Loucy (cell line): Measurements from ENCODE around the gene FMNL2.

ENCODE experiments used
- H2AFZ ChIP-seq: fragments of 200-600 bp; sonication (generic); 2 replicates; pipeline ENCODE4 v1.6.0; 2016; ENCODE audit warnings: antibody characterized with exemption, mild to moderate bottlenecking, low read length, moderate library complexity
- H3F3A ChIP-seq: fragments of 200-600 bp; 2 replicates; pipeline ENCODE4 v1.6.0; 2016; ENCODE audit warnings: antibody characterized with exemption, low read depth, mild to moderate bottlenecking
- H3K27me3 ChIP-seq: fragments of 200-600 bp; sonication (generic); 2 replicates; pipeline ENCODE4 v1.6.1; 2014; ENCODE audit warnings: low read length, mild to moderate bottlenecking; ENCODE audit not compliant: insufficient read depth, poor library complexity, severe bottlenecking
- H3K36me3 ChIP-seq: fragments of 200-600 bp; sonication (generic); 2 replicates; pipeline ENCODE4 v1.6.1; 2016; ENCODE audit warnings: low read length; ENCODE audit not compliant: insufficient read depth
- H3K4me1 ChIP-seq: fragments of 200-600 bp; sonication (generic); 2 replicates; pipeline ENCODE4 v1.5.1; 2014; ENCODE audit warnings: low read length, mild to moderate bottlenecking; ENCODE audit not compliant: insufficient read depth, poor library complexity, severe bottlenecking
- H3K4me2 ChIP-seq: fragments of 200-600 bp; sonication (generic); 2 replicates; pipeline ENCODE4 v1.6.0; 2014; ENCODE audit warnings: antibody characterized with exemption, low read length, low read depth, mild to moderate bottlenecking; ENCODE audit not compliant: poor library complexity, severe bottlenecking
- H3K4me3 ChIP-seq: fragments of 200-600 bp; sonication (generic); 2 replicates; pipeline ENCODE4 v1.5.1; 2014; ENCODE audit warnings: low read length, mild to moderate bottlenecking, mixed read lengths; ENCODE audit not compliant: poor library complexity, severe bottlenecking
- H3K79me2 ChIP-seq: fragments of 200-600 bp; sonication (generic); 2 replicates; pipeline ENCODE4 v1.6.1; 2014; ENCODE audit warnings: low read length; ENCODE audit not compliant: insufficient read depth
- H3K9ac ChIP-seq: fragments of 200-600 bp; sonication (generic); 2 replicates; pipeline ENCODE4 v1.6.0; 2014; ENCODE audit warnings: mild to moderate bottlenecking, low read depth, low read length, moderate library complexity; ENCODE audit not compliant: poor library complexity, severe bottlenecking
- H3K9me2 ChIP-seq: fragments of 200-600 bp; sonication (generic); replicated peaks from 2 replicates; pipeline ENCODE4 v1.6.1; 2016; ENCODE audit warnings: low read depth, low read length, mixed read lengths
- H3K9me3 ChIP-seq: fragments of 200-600 bp; sonication (generic); 2 replicates; pipeline ENCODE4 v1.6.1; 2014; ENCODE audit warnings: mild to moderate bottlenecking, antibody characterized with exemption, low read length, low read depth; ENCODE audit not compliant: insufficient read depth
- H4K20me1 ChIP-seq: fragments of 200-600 bp; sonication (generic); 2 replicates; pipeline ENCODE4 v1.6.0; 2014; ENCODE audit warnings: antibody characterized with exemption, low read length, mild to moderate bottlenecking; ENCODE audit not compliant: insufficient read depth, poor library complexity, severe bottlenecking
- CTCF ChIP-seq: fragments of 200-600 bp; sonication (generic); conservative IDR thresholded peaks from 2 replicates; pipeline ENCODE4 v1.5.1; 2014; ENCODE audit warnings: mild to moderate bottlenecking, antibody characterized with exemption, low read length
- EZH2phosphoT487 ChIP-seq: fragments of 200-600 bp; IDR thresholded peaks from 2 replicates; pipeline ENCODE4 v1.6.1; 2018; ENCODE audit warnings: antibody characterized with exemption, mild to moderate bottlenecking, moderate library complexity, borderline replicate concordance

Gene FMNL2

DNA sequence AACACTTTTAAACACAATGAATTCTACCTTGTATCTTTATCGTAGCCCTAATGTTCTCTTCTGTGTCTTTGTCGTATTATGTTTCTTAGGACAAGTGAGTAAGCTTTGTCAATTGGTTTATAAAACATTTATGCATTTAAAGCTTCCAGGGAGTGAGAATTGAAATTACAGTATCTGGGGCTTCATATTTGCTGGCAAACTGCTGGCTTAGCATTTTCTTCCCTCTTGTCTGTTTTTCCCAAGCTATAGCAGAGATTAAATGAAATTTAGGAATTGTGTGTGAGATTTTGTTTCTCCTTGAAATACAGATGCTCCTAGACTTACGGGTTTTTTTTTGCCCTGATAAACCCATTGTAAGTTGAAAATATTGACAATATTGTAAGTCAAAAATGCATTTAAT, 73.3 kb downstream of the FMNL2 start:
- no peaks in the 10 kb centered on the region for H3K9me3 ChIP-seq
- H3K4me2 ChIP-seq, result no peak overlapping the region
- no peak overlapping the region for H3K9ac ChIP-seq
- no peaks in the 10 kb centered on the region for H3K36me3 ChIP-seq
- TF ChIP-seq CTCF, result no peak
- TF ChIP-seq EZH2phosphoT487, result no peak
- H3K27me3 ChIP-seq, result no peaks in the 10 kb centered on the region
- no peaks in the 10 kb centered on the region for H3K79me2 ChIP-seq
- H4K20me1 ChIP-seq, result no peaks in the 10 kb centered on the region
- H3K4me3 ChIP-seq, result no peak overlapping the region
- no peak overlapping the region for H2AFZ ChIP-seq
- H3F3A ChIP-seq, result no peaks in the 10 kb centered on the region
- H3K9me2 ChIP-seq, result no peaks in the 10 kb centered on the region
- H3K4me1 ChIP-seq, result no peaks in the 10 kb centered on the region

GRCh38 chr2:152409386-152410164, 74.6 kb downstream of the FMNL2 start:
- Histone ChIP-seq H4K20me1 (no peaks in the 10 kb centered on the region), H3K9me2 (no peaks in the 10 kb centered on the region), H3F3A (no peaks in the 10 kb centered on the region), H3K79me2 (no peaks in the 10 kb centered on the region), H3K9me3 (no peaks in the 10 kb centered on the region), H3K36me3 (no peaks in the 10 kb centered on the region), H3K4me3 (no peak overlapping the region), H3K4me1 (no peaks in the 10 kb centered on the region), H3K9ac (no peak overlapping the region), H3K4me2 (no peak overlapping the region), H2AFZ (no peak overlapping the region), H3K27me3 (no peaks in the 10 kb centered on the region)
- TF ChIP-seq CTCF (no peak), EZH2phosphoT487 (no peak)

- no peaks in the 10 kb centered on the region for H3K36me3 ChIP-seq
- H3K9me3 ChIP-seq, result no peaks in the 10 kb centered on the region
- H3K9me2 ChIP-seq, result no peaks in the 10 kb centered on the region
- H3K79me2 ChIP-seq, result no peaks in the 10 kb centered on the region
- no peak overlapping the region for H2AFZ ChIP-seq
- H3K4me2 ChIP-seq, result no peak overlapping the region
- H3K4me3 ChIP-seq, result no peak overlapping the region
- H3K27me3 ChIP-seq, result no peaks in the 10 kb centered on the region
- no peaks in the 10 kb centered on the region for H3K4me1 ChIP-seq
- no peak overlapping the region for H3K9ac ChIP-seq
- H4K20me1 ChIP-seq, result no peaks in the 10 kb centered on the region
- no peaks in the 10 kb centered on the region for H3F3A ChIP-seq
- no peak for TF ChIP-seq CTCF
- TF ChIP-seq EZH2phosphoT487, result no peak
These were observed 75.2 kb downstream of the FMNL2 start for GRCh38 chr2:152410165-152410597.
